ENCODE data around the gene CHEK1.

GRCh38 chr11:125600663-125601062, 24.3 kb upstream of the CHEK1 start:
- TF ChIP-seq SRF (IDR thresholded peaks at IDR 0.05; ENCODE audit: low read depth, low read length) = no peak
- no peak for TF ChIP-seq TCF12 (IDR thresholded peaks at IDR 0.05; ENCODE audit: low read depth, low read length)
- TF ChIP-seq MAX (IDR thresholded peaks at IDR 0.05) = no peak
- no peak for TF ChIP-seq BCL11A (IDR thresholded peaks at IDR 0.05; ENCODE audit: low read depth in 2 of 2, low read length in 2 of 2)
- no peak for TF ChIP-seq CTCF (IDR thresholded peaks at IDR 0.05; ENCODE audit: control extremely low read depth in 1 of 3, insufficient read depth in 1 of 3, low read depth in 1 of 3, low read length in 3 of 3)
- TF ChIP-seq POLR2AphosphoS5 (IDR thresholded peaks at IDR 0.05; ENCODE audit: low read depth, low read length) = no peak
- no peak for TF ChIP-seq RAD21 (IDR thresholded peaks at IDR 0.05 in 1 of 2, conservative IDR thresholded peaks at IDR 0.05 in 1 of 2; ENCODE audit: low read depth in 2 of 2, low read length in 2 of 2)
- no peak for TF ChIP-seq TAF7 (optimal IDR thresholded peaks at IDR 0.05; ENCODE audit: borderline replicate concordance, low read depth, low read length)
- TF ChIP-seq POLR2A (IDR thresholded peaks at IDR 0.05; ENCODE audit: control extremely low read depth in 1 of 2, low read depth in 2 of 2, low read length in 2 of 2) = no peak
